OCI-LY1 (cell line): Measurements from ENCODE around the gene GSK3B.

Experiments used
- EZH2 ChIP-seq: fragments of 200-600 bp; sonication (generic), shearing (Covaris generic); IDR thresholded peaks from 2 replicates; pipeline ENCODE4 v1.8.0; 2017; ENCODE audit warnings: borderline replicate concordance, mixed run types, mild to moderate bottlenecking, antibody characterized with exemption, low read length, moderate library complexity, mixed read lengths
- TF ChIP-seq, protein P1 (sequence below): fragments of 200-600 bp; sonication (generic), shearing (Covaris generic); IDR thresholded peaks from 2 replicates; pipeline ENCODE4 v1.5.1; 2017; ENCODE audit warnings: mild to moderate bottlenecking, antibody characterized with exemption, low read length, moderate library complexity, mixed read lengths

GRCh38 chr3:119870512-119870911 lies 223.7 kb downstream of the GSK3B start:
- TF ChIP-seq, protein P1, sequence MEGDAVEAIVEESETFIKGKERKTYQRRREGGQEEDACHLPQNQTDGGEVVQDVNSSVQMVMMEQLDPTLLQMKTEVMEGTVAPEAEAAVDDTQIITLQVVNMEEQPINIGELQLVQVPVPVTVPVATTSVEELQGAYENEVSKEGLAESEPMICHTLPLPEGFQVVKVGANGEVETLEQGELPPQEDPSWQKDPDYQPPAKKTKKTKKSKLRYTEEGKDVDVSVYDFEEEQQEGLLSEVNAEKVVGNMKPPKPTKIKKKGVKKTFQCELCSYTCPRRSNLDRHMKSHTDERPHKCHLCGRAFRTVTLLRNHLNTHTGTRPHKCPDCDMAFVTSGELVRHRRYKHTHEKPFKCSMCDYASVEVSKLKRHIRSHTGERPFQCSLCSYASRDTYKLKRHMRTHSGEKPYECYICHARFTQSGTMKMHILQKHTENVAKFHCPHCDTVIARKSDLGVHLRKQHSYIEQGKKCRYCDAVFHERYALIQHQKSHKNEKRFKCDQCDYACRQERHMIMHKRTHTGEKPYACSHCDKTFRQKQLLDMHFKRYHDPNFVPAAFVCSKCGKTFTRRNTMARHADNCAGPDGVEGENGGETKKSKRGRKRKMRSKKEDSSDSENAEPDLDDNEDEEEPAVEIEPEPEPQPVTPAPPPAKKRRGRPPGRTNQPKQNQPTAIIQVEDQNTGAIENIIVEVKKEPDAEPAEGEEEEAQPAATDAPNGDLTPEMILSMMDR = no peak
- TF ChIP-seq EZH2 = no peak
